HCT116 (cell line): ENCODE measurements around the gene ARNT2. TPM values are rescaled to one million over a fixed set of nuclear protein-coding genes. Genes with fewer than 3 reads are reported as not detected.

Experiments used
- ATAC-seq: fragments of 200-7000 bp; cut with Tn5 transposase; 2 replicates; pipeline ENCODE4 v1.9.1; 2020; ENCODE audit warnings: mild to moderate bottlenecking, moderate library complexity
- BruUV-seq: library from RNA; stranded (reverse); fragments of 400-500 nt; replicated peaks from 2 replicates; lab custom pipeline; 2021; lab: Mats Ljungman, UMichigan
- CTCF ChIA-PET: fragments of 300-600 bp; sonication (Branson Sonifier 250); formaldehyde crosslinking; loops from one replicate; lab custom pipeline; 2021; ENCODE audit warnings: antibody characterized with exemption; lab: Charles Lee
- POLR2A ChIA-PET: fragments of 300-600, 350-600 bp; sonication (Branson Sonifier 250); formaldehyde crosslinking; loops from one replicate; lab custom pipeline; 2021; ENCODE audit warnings: antibody characterized with exemption; lab: Charles Lee
- RAD21 ChIA-PET, 2 experiments: fragments of 300-600 bp; sonication (Branson Sonifier 250); formaldehyde crosslinking; loops; one replicate each; lab custom pipeline; 2023; ENCODE audit warnings: low total read pairs in 2 of 2; ENCODE audit not compliant: uncharacterized antibody in 2 of 2, unreplicated experiment in 2 of 2, low non-redundant PET in 1 of 2; lab: Charles Lee
- DNase-seq: peaks from one replicate; pipeline ENCODE4 v3.0.0-alpha.2; 2010; ENCODE audit warnings: low read depth, low spot score
- H2AFZ ChIP-seq: fragments of 200-600 bp; shearing (Covaris generic), sonication (generic); 2 replicates; pipeline ENCODE4 v1.6.1; 2017; ENCODE audit warnings: low read depth, mixed run types, mixed read lengths, antibody characterized with exemption, low read length; ENCODE audit not compliant: poor library complexity, severe bottlenecking
- H3K27ac ChIP-seq: 2 replicates; pipeline ENCODE4 v1.5.1; 2012; ENCODE audit warnings: low read depth, low read length
- H3K27me3 ChIP-seq: fragments of 200-600 bp; sonication (generic); 2 replicates; pipeline ENCODE4 v1.6.1; 2016; ENCODE audit warnings: mixed run types, low read length, mixed read lengths; ENCODE audit not compliant: insufficient read depth
- H3K36me3 ChIP-seq, 2 experiments: fragments of 200-500 bp in 1 of 2; fragments of 200-600 bp in 1 of 2; sonication (Bioruptor generic) in 1 of 2; sonication (generic) in 1 of 2; 2 replicates each; pipeline versions ENCODE4 v1.5.1 to v1.6.1; 2014 to 2016; ENCODE audit warnings: low read length in 2 of 2, inconsistent platforms in 1 of 2, mixed read lengths in 1 of 2, mixed run types in 1 of 2; ENCODE audit not compliant: insufficient read depth in 2 of 2, control insufficient read depth in 1 of 2
- H3K4me1 ChIP-seq, 2 experiments: fragments of 200-600 bp in 1 of 2; sonication (generic) in 1 of 2; 2 replicates each; pipeline versions ENCODE4 v1.5.1 to v1.6.1; 2012 to 2017; ENCODE audit warnings: low read length in 2 of 2, inconsistent platforms in 1 of 2, mild to moderate bottlenecking in 1 of 2, mixed read lengths in 1 of 2, mixed run types in 1 of 2, moderate library complexity in 1 of 2; ENCODE audit not compliant: insufficient read depth in 2 of 2, control insufficient read depth in 1 of 2
- H3K4me2 ChIP-seq: fragments of 200-600 bp; sonication (generic); 2 replicates; pipeline ENCODE4 v1.6.1; 2017; ENCODE audit warnings: mixed run types, low read length, mixed read lengths
- H3K4me3 ChIP-seq, 2 experiments: fragments of 200-600 bp in 1 of 2; sonication (generic) in 1 of 2; replicated peaks in 1 of 2; 2 replicates each; pipeline ENCODE4 v1.5.1; 2011 to 2016; ENCODE audit warnings: low read length in 2 of 2, control low read depth in 1 of 2, low read depth in 1 of 2, mild to moderate bottlenecking in 1 of 2, mixed read lengths in 1 of 2, mixed run types in 1 of 2
- H3K79me2 ChIP-seq: fragments of 200-600 bp; sonication (generic); 2 replicates; pipeline ENCODE4 v1.6.1; 2017; ENCODE audit warnings: mild to moderate bottlenecking, mixed run types, low read length, moderate library complexity, mixed read lengths; ENCODE audit not compliant: insufficient read depth
- H3K9ac ChIP-seq: fragments of 200-600 bp; sonication (generic); 2 replicates; pipeline ENCODE4 v1.6.1; 2016; ENCODE audit warnings: low read length, mixed read lengths
- H3K9me2 ChIP-seq: fragments of 200-600 bp; sonication (generic), shearing (Covaris generic); 2 replicates; pipeline ENCODE4 v1.6.1; 2017; ENCODE audit warnings: mixed run types, mild to moderate bottlenecking, moderate library complexity; ENCODE audit not compliant: insufficient read depth
- H3K9me3 ChIP-seq, 2 experiments: fragments of 200-500 bp in 1 of 2; fragments of 200-600 bp in 1 of 2; sonication (Bioruptor generic) in 1 of 2; sonication (generic) in 1 of 2; 2 replicates each; pipeline ENCODE4 v1.6.1; 2014 to 2017; ENCODE audit warnings: low read length in 2 of 2, mixed read lengths in 2 of 2, inconsistent platforms in 1 of 2, low read depth in 1 of 2, mild to moderate bottlenecking in 1 of 2, mixed run types in 1 of 2, moderate library complexity in 1 of 2; ENCODE audit not compliant: control insufficient read depth in 1 of 2, insufficient read depth in 1 of 2
- H4K20me1 ChIP-seq: fragments of 200-600 bp; sonication (generic), shearing (Covaris generic); 2 replicates; pipeline ENCODE4 v1.6.1; 2017; ENCODE audit warnings: mixed run types, mild to moderate bottlenecking, moderate library complexity; ENCODE audit not compliant: insufficient read depth
- CBX3 ChIP-seq: IDR thresholded peaks from 2 replicates; pipeline ENCODE4 v1.6.1; 2012; ENCODE audit warnings: low read depth
- CEBPB ChIP-seq: IDR thresholded peaks from 2 replicates; pipeline ENCODE4 v1.6.1; 2012; ENCODE audit warnings: low read depth
- CTCF ChIP-seq, 3 experiments: fragments of 200-600 bp in 1 of 3; sonication (generic) in 1 of 3; IDR thresholded peaks in 2 of 3; conservative IDR thresholded peaks in 1 of 3; 2 replicates each; pipeline ENCODE4 v1.5.1; 2012 to 2017; ENCODE audit warnings: low read depth in 2 of 3, low read length in 2 of 3, antibody characterized with exemption in 1 of 3, borderline replicate concordance in 1 of 3, control low read depth in 1 of 3, mild to moderate bottlenecking in 1 of 3, mixed read lengths in 1 of 3, mixed run types in 1 of 3, moderate library complexity in 1 of 3; ENCODE audit not compliant: insufficient read depth in 1 of 3
- EGR1 ChIP-seq: IDR thresholded peaks from 2 replicates; pipeline ENCODE4 v1.6.1; 2012; ENCODE audit warnings: low read depth
- ELF1 ChIP-seq: IDR thresholded peaks from 2 replicates; pipeline ENCODE4 v1.6.1; 2012; ENCODE audit warnings: low read depth, borderline replicate concordance
- EZH2 ChIP-seq: fragments of 200-600 bp; sonication (generic); IDR thresholded peaks from 2 replicates; pipeline ENCODE4 v1.6.1; 2017; ENCODE audit warnings: antibody characterized with exemption, mixed run types
- EZH2phosphoT487 ChIP-seq: fragments of 200-600 bp; IDR thresholded peaks from 2 replicates; pipeline ENCODE4 v1.6.1; 2018; ENCODE audit warnings: antibody characterized with exemption, borderline replicate concordance
- FOSL1 ChIP-seq: IDR thresholded peaks from 2 replicates; pipeline ENCODE4 v1.6.1; 2012; ENCODE audit warnings: low read depth
- JUND ChIP-seq: IDR thresholded peaks from 2 replicates; pipeline ENCODE4 v1.6.1; 2012
- POLR2A ChIP-seq: IDR thresholded peaks from 2 replicates; pipeline ENCODE4 v1.7.0; 2011; ENCODE audit warnings: borderline replicate concordance; ENCODE audit not compliant: insufficient read depth, insufficient read length; ENCODE audit errors: extremely low read depth
- POLR2AphosphoS5 ChIP-seq: IDR thresholded peaks from 2 replicates; pipeline ENCODE4 v1.6.1; 2011; ENCODE audit warnings: mild to moderate bottlenecking, low read depth, low read length, moderate library complexity
- RAD21 ChIP-seq: IDR thresholded peaks from 2 replicates; pipeline ENCODE4 v1.6.1; 2012; ENCODE audit warnings: low read depth, mild to moderate bottlenecking
- SIN3A ChIP-seq: IDR thresholded peaks from 2 replicates; pipeline ENCODE4 v1.6.1; 2012; ENCODE audit warnings: low read depth
- SP1 ChIP-seq: IDR thresholded peaks from 2 replicates; pipeline ENCODE4 v1.6.1; 2012; ENCODE audit warnings: low read depth
- SRF ChIP-seq: IDR thresholded peaks from 2 replicates; pipeline ENCODE4 v1.6.1; 2012; ENCODE audit warnings: low read depth
- TCF7L2 ChIP-seq: IDR thresholded peaks from 2 replicates; pipeline ENCODE4 v1.7.0; 2011; ENCODE audit warnings: borderline replicate concordance, inconsistent platforms; ENCODE audit not compliant: insufficient read depth, insufficient read length; ENCODE audit errors: extremely low read depth
- YY1 ChIP-seq: IDR thresholded peaks from 2 replicates; pipeline ENCODE4 v1.6.1; 2011; ENCODE audit warnings: low read length, low read depth, moderate library complexity, mild to moderate bottlenecking; ENCODE audit not compliant: insufficient replicate concordance; ENCODE audit errors: extremely low read depth
- ZBTB33 ChIP-seq: IDR thresholded peaks from 2 replicates; pipeline ENCODE4 v1.6.1; 2011; ENCODE audit warnings: mild to moderate bottlenecking, low read length, moderate library complexity; ENCODE audit not compliant: insufficient replicate concordance; ENCODE audit errors: extremely low read depth
- ZFX ChIP-seq: fragments of 450-650 bp; IDR thresholded peaks from 2 replicates; pipeline ENCODE4 v1.6.1; 2017
- ZNF274 ChIP-seq: fragments of 200-500 bp; sonication (Bioruptor generic); IDR thresholded peaks from 2 replicates; pipeline ENCODE4 v1.6.1; 2014; ENCODE audit warnings: mild to moderate bottlenecking, low read depth, low read length, inconsistent platforms
- intact Hi-C: fragments of 100-400 bp; cut with micrococcal nuclease; formaldehyde crosslinking; loops from 2 replicates; pipeline ENCODE4 v1.10.0; 2022
- total RNA-seq: library from RNA; stranded (reverse); gene quantifications from one replicate; pipeline ENCODE4 v1.2.1, GENCODE V29; 2021; ENCODE audit not compliant: unreplicated experiment

The ARNT2 gene
- total RNA-seq, 1 experiment from 2014 or later, result 3.0 TPM

GRCh38 chr15:80607287-80607980, 203.3 kb downstream of the ARNT2 start:
- H3K9ac ChIP-seq, result no peak overlapping the region
- no peaks in the 10 kb centered on the region for H4K20me1 ChIP-seq
- no peak for DNase-seq
- ChIA-PET CTCF (no interaction called here), RAD21 (no interaction called here), POLR2A (no interaction called here)
- no peak for TF ChIP-seq EZH2phosphoT487
- no peak for TF ChIP-seq CTCF (IDR thresholded peaks at IDR 0.05 in 2 of 3, conservative IDR thresholded peaks at IDR 0.05 in 1 of 3; ENCODE audit: borderline replicate concordance in 1 of 3, insufficient read depth in 1 of 3, low read depth in 2 of 3, low read length in 2 of 3)
- no peak for TF ChIP-seq POLR2AphosphoS5
- no peak for TF ChIP-seq ZFX
- TF ChIP-seq YY1, result no peak
- no peak for TF ChIP-seq ELF1
- TF ChIP-seq ZBTB33, result no peak
- TF ChIP-seq POLR2A, result no peak
- TF ChIP-seq JUND, result no peak
- no peak for TF ChIP-seq SRF
- no peak for TF ChIP-seq EGR1
- no peak for TF ChIP-seq RAD21
- TF ChIP-seq SP1, result no peak
- TF ChIP-seq CBX3, result no peak
- TF ChIP-seq EZH2, result no peak
- no peak for TF ChIP-seq CEBPB
- TF ChIP-seq FOSL1, result no peak
- TF ChIP-seq ZNF274, result no peak
- no peak for TF ChIP-seq SIN3A
- no peak for TF ChIP-seq TCF7L2
- H3K79me2 ChIP-seq, result no peaks in the 10 kb centered on the region
- H3K9me2 ChIP-seq, result no peaks in the 10 kb centered on the region
- H3K4me1 ChIP-seq, result no peaks in the 10 kb centered on the region
- intact Hi-C loops, result no loop called here
- no TSS peak for BruUV-seq
- H2AFZ ChIP-seq, result no peak overlapping the region
- no peak for ATAC-seq
- no peak overlapping the region for H3K4me3 ChIP-seq
- no peak overlapping the region for H3K4me2 ChIP-seq
- H3K27ac ChIP-seq, result no peak overlapping the region
- no peaks in the 10 kb centered on the region for H3K9me3 ChIP-seq
- H3K36me3 ChIP-seq, result no peaks in the 10 kb centered on the region
- H3K27me3 ChIP-seq, result no peaks in the 10 kb centered on the region
